HG03175 (cell line): Measurements from ENCODE around the gene DHRS2.
"Not testable (repeated sequence)": the region's sequence is repeated elsewhere in the genome, so short reads cannot be mapped to it uniquely, and the experiment has no call there.

Experiments
- ATAC-seq: cut with Tn5 transposase; IDR thresholded peaks from one replicate; pipeline ENCODE4 v1.9.1; 2021; ENCODE audit warnings: mild to moderate bottlenecking, moderate library complexity; ENCODE audit not compliant: unreplicated experiment

DHRS2 gene

GRCh38 chr14:23632461-23633159 lies 3.6 kb upstream of the DHRS2 start:
- ATAC-seq: no peak

GRCh38 chr14:23633160-23633701 lies 2.9 kb upstream of the DHRS2 start:
- ATAC-seq: no peak

- ATAC-seq: not testable (repeated sequence)
Measured at GRCh38 chr14:23634698-23635412, 1.3 kb upstream of the DHRS2 start.

- ATAC-seq: not testable (repeated sequence)
Measured at GRCh38 chr14:23637312-23637654, 1.1 kb downstream of the DHRS2 start.

- ATAC-seq: not testable (repeated sequence)
Measured at GRCh38 chr14:23637655-23638413, 1.7 kb downstream of the DHRS2 start.

GRCh38 chr14:23638414-23639047 lies 2.4 kb downstream of the DHRS2 start:
- no peak for ATAC-seq

GRCh38 chr14:23639048-23639890 lies 3.1 kb downstream of the DHRS2 start:
- ATAC-seq: no peak

GRCh38 chr14:23639891-23640523 lies 3.8 kb downstream of the DHRS2 start:
- no peak for ATAC-seq

- ATAC-seq: no peak
Measured at GRCh38 chr14:23640524-23641141, 4.5 kb downstream of the DHRS2 start.

GRCh38 chr14:23641180-23641914 lies 5.2 kb downstream of the DHRS2 start:
- no peak for ATAC-seq

- no peak for ATAC-seq
Measured at GRCh38 chr14:23641915-23642588, 5.9 kb downstream of the DHRS2 start.

- ATAC-seq: no peak
Measured at GRCh38 chr14:23643533-23644194, 7.5 kb downstream of the DHRS2 start.

- no peak for ATAC-seq
Measured at GRCh38 chr14:23644195-23644918, 8.2 kb downstream of the DHRS2 start.

- no peak for ATAC-seq
Measured at GRCh38 chr14:23644919-23645336, 8.8 kb downstream of the DHRS2 start.

GRCh38 chr14:23645504-23645811 lies 9.3 kb downstream of the DHRS2 start:
- no peak for ATAC-seq

- ATAC-seq: no peak
Measured at GRCh38 chr14:23645812-23646647, 9.9 kb downstream of the DHRS2 start.
